ENCODE measurements around the gene TTLL12.

GRCh38 chr22:43151251-43152002 lies 35.5 kb downstream of the TTLL12 start, which contains the start of gene TSPO:
- TF ChIP-seq CTCF (IDR thresholded peaks at IDR 0.05; ENCODE audit: low read depth, low read length, poor library complexity, severe bottlenecking) (no peak), EZH2phosphoT487 (IDR thresholded peaks at IDR 0.05; ENCODE audit: borderline replicate concordance, low read length) (no peak)
